GM15510 (cell line): ENCODE results near the gene LIPE.

Experiments
- POLR2A ChIP-seq: IDR thresholded peaks from 3 replicates; pipeline ENCODE4 v1.6.1; 2011; ENCODE audit warnings: borderline replicate concordance; ENCODE audit not compliant: insufficient read length; ENCODE audit errors: extremely low read depth

LIPE gene

DNA sequence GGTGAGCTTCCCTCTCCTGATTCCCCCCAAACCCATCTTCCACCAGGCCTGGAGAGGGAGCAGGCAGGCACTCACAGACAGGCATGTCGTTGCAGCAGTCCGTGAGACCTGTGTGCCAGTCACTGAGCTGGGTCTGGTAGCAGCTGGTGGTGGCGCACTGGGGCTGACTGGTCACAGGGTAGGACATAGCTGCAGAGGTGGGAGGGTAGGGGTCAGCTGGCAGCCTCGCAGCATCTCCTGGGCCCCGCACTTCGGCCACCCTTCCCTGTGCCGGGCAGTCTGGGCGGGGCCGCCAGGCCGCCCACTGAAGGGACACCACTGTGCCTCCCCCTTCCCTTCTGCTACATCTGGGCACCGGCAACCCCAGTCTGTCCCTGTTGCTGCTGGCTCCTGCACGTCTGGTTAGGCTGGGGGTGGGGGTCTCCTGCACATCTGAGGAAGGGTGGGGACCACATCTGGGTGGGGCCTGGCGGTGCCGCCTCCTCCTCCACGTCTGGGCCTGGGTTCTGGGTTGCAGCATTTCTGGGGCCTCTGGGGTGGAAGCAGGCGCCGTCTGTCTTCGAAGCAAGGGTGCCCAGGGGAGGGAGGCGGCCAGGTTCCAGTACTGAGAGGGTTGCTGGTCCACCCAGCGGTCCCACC lies 38.2 kb downstream of the LIPE start:
- no peak for TF ChIP-seq POLR2A

GRCh38 chr19:42386974-42387707 lies 40.0 kb downstream of the LIPE start:
- no peak for TF ChIP-seq POLR2A

- TF ChIP-seq POLR2A, result no peak
Observed at GRCh38 chr19:42380155-42380554, 47.0 kb downstream of the LIPE start.

DNA sequence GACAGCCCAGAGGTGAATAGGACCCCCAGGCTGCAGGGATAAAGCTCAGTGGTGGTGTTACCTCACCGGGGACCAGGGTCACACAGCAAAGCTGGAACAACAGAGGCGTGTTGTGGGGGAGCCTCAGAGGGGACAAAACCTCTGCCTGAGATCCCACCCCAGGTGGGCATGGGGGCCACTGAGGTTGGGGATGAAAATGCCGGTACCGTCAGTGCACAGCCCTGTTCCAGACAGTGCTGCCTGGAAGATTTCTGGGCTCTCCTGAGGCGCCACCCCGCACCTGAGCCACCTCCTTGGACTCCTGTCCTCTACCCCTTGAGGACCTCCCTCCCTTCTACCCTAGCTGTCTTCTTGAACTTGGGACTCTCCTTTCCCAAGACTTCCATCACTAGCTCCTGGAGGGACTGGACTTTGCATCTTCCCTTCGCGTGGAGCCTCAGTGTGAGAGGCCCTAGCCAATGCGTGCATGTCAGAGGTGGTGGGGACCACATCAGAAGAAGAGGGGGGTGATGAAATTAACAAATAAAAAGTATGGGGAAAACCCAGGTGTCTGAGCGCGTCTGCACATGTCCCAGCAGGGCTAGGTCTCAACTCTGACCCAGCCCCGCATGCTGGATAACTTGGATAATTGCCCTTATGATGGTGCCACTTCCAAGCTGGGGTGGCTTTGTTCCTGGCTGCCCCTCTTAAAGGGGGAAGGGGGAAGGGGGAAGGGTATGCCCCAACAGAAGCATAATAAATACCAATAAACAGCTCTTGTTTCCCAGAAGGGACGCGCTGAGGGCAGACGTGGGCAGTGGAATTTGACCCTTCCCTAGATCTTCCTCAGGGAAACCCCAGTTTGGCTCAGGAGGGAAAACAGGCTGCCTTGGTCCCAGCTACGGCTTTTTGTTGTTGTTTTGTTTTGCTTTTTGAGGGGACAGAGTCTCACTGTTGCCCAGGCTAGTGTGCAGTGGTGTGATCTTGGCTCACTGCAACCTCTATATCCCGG lies 48.7 kb downstream of the LIPE start:
- no peak for TF ChIP-seq POLR2A

- TF ChIP-seq POLR2A, result no peak
Observed at GRCh38 chr19:42376177-42376555, 51.0 kb downstream of the LIPE start.

- no peak for TF ChIP-seq POLR2A
Observed at GRCh38 chr19:42375415-42376176, 51.6 kb downstream of the LIPE start.

DNA sequence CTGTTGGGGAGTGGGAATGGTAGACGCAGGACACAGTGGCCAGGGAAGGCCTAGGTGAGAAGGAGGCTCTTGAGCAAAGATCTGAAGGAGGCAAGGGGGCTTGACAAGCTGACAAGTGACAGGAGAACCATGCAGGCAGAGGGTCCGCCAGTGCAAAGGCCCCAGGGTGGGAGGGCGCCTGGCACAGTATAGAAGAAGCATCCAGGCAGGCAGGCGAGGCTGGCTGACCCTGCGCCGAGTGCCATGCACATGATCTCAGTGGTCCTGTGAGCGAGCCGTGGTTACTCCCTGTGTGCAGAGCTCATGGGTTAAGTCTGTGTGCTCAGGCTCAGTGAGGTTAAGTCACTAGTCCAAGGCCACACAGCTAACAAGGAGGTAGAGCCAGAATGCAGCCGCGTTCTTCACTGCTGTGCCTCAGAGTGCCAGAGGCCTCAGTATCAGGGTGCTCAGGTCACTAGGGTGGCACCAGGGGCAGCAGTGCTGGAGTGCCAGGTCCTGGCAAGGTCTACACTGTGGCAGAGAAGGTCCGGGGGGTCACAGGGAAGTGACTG lies 52.3 kb downstream of the LIPE start:
- no peak for TF ChIP-seq POLR2A

- TF ChIP-seq POLR2A, result no peak
Observed at GRCh38 chr19:42370626-42371175, 56.5 kb downstream of the LIPE start.

- TF ChIP-seq POLR2A, result no peak
Observed at GRCh38 chr19:42370068-42370520, 57.1 kb downstream of the LIPE start.

DNA sequence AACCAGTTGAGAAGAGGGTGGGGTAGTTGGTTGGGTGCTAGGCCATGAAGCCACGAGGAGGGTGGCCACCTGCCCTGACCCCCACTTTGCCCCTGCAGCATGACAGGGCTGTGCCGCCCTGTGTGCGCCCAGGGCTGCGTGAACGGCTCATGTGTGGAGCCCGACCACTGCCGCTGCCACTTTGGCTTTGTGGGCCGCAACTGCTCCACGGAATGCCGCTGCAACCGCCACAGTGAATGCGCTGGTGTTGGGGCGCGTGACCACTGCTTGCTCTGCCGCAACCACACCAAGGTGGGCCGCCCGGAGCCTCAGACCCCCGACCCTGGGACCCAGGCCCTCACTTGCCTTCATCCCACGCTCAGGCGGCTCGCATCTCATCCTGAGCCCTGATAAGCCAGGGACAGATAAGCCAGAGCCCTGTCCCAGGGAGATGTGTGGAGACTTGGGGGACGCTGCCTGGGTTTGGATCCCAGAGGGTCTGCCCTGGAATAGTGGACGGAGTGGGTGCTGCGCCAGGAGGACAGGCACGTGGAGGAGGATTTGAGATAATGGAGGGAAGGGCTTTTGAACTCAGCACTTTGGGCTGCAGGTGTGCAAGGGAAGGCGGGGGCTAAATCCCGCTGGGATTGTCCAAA lies 57.6 kb downstream of the LIPE start:
- TF ChIP-seq POLR2A, result no peak

GRCh38 chr19:42368765-42369164 lies 58.4 kb downstream of the LIPE start:
- no peak for TF ChIP-seq POLR2A

- no peak for TF ChIP-seq POLR2A
Observed at GRCh38 chr19:42368360-42368759, 58.8 kb downstream of the LIPE start.

GRCh38 chr19:42367929-42368328 lies 59.3 kb downstream of the LIPE start:
- TF ChIP-seq POLR2A, result no peak
